Progenitor cell of endocrine pancreas (in vitro differentiated cells): ENCODE results near the gene CNGA4. TPM values are rescaled to one million over a fixed set of nuclear protein-coding genes. Genes with fewer than 3 reads are reported as not detected.

Experiments
- DNase-seq: peaks from one replicate; pipeline ENCODE4 v3.0.0; 2021; ENCODE audit warnings: low spot score; ENCODE audit not compliant: unreplicated experiment
- H3K27ac Mint-ChIP-seq: 2 replicates; pipeline ENCODE4 v1.8.0; 2021; ENCODE audit warnings: mild to moderate bottlenecking, moderate library complexity, mixed read lengths
- H3K27me3 Mint-ChIP-seq: 2 replicates; pipeline ENCODE4 v1.8.0; 2021; ENCODE audit warnings: mixed read lengths
- H3K36me3 Mint-ChIP-seq: 2 replicates; pipeline ENCODE4 v1.8.0; 2022; ENCODE audit warnings: mixed read lengths; ENCODE audit not compliant: insufficient read depth
- H3K4me1 Mint-ChIP-seq: 2 replicates; pipeline ENCODE4 v1.8.0; 2021; ENCODE audit warnings: low read depth, mixed read lengths
- H3K4me3 Mint-ChIP-seq: 2 replicates; pipeline ENCODE4 v1.8.0; 2021; ENCODE audit warnings: low read depth, mild to moderate bottlenecking, moderate library complexity, mixed read lengths
- H3K9me3 Mint-ChIP-seq: 2 replicates; pipeline ENCODE4 v1.8.0; 2021; ENCODE audit warnings: low read depth, mixed read lengths
- CTCF ChIP-seq: fragments of 200-600 bp; sonication (generic); IDR thresholded peaks from one replicate; pipeline ENCODE4 v1.5.0; 2021; ENCODE audit warnings: antibody characterized with exemption, mild to moderate bottlenecking; ENCODE audit not compliant: unreplicated experiment
- total RNA-seq: library from RNA; stranded (reverse); gene quantifications from 2 replicates; pipeline ENCODE4 v1.2.1, GENCODE V29; 2021

Gene CNGA4
- total RNA-seq, 1 donor from 2014 or later: 2.1 TPM

GRCh38 chr11:6225024-6225423 lies 13.9 kb upstream of the CNGA4 start:
- Mint-ChIP-seq H3K27ac (no peak overlapping the region), H3K9me3 (no peaks in the 10 kb centered on the region), H3K36me3 (peaks cover 10% of the 10 kb centered on the region), H3K27me3 (no peaks in the 10 kb centered on the region), H3K4me3 (no peak overlapping the region), H3K4me1 (peaks cover 9% of the 10 kb centered on the region)
- no peak for TF ChIP-seq CTCF
- DNase-seq: no peak

GRCh38 chr11:6225896-6226295 lies 13.0 kb upstream of the CNGA4 start:
- peaks cover 9% of the 10 kb centered on the region for H3K4me1 Mint-ChIP-seq
- no peak for DNase-seq
- no peaks in the 10 kb centered on the region for H3K9me3 Mint-ChIP-seq
- no peak for TF ChIP-seq CTCF
- no peak overlapping the region for H3K4me3 Mint-ChIP-seq
- peak overlapping the region; percentile 14 for H3K27ac Mint-ChIP-seq
- H3K36me3 Mint-ChIP-seq: peaks cover 10% of the 10 kb centered on the region
- H3K27me3 Mint-ChIP-seq: no peaks in the 10 kb centered on the region

GRCh38 chr11:6228520-6228919 lies 10.4 kb upstream of the CNGA4 start:
- TF ChIP-seq CTCF: no peak

GRCh38 chr11:6229911-6230310 lies 9.0 kb upstream of the CNGA4 start:
- Mint-ChIP-seq H3K4me1 (peaks cover 18% of the 10 kb centered on the region), H3K27me3 (no peaks in the 10 kb centered on the region), H3K4me3 (no peak overlapping the region), H3K36me3 (peaks cover 5% of the 10 kb centered on the region), H3K27ac (no peak overlapping the region), H3K9me3 (no peaks in the 10 kb centered on the region)
- DNase-seq: no peak
- TF ChIP-seq CTCF: no peak

More at GRCh38 chr11:6228520-6228919, 10.4 kb upstream of the CNGA4 start:
- H3K27ac Mint-ChIP-seq: no peak overlapping the region
- H3K4me1 Mint-ChIP-seq: peaks cover 14% of the 10 kb centered on the region
- no peak for DNase-seq
- H3K9me3 Mint-ChIP-seq: no peaks in the 10 kb centered on the region
- H3K4me3 Mint-ChIP-seq: no peak overlapping the region
- peaks cover 5% of the 10 kb centered on the region for H3K36me3 Mint-ChIP-seq
- H3K27me3 Mint-ChIP-seq: no peaks in the 10 kb centered on the region

GRCh38 chr11:6232899-6233298 lies 6.0 kb upstream of the CNGA4 start:
- H3K27me3 Mint-ChIP-seq: no peaks in the 10 kb centered on the region
- H3K27ac Mint-ChIP-seq: no peak overlapping the region
- peak overlapping the region; percentile 47 for H3K4me3 Mint-ChIP-seq
- peaks cover 12% of the 10 kb centered on the region for H3K4me1 Mint-ChIP-seq
- DNase-seq: no peak
- no peaks in the 10 kb centered on the region for H3K36me3 Mint-ChIP-seq
- H3K9me3 Mint-ChIP-seq: no peaks in the 10 kb centered on the region
- no peak for TF ChIP-seq CTCF
